ENCODE results near the gene STMN1. TPM values are rescaled to one million over a fixed set of nuclear protein-coding genes. Genes with fewer than 3 reads are reported as not detected.
A peak's percentile ranks its signal among the peaks of the same experiment; 100 is the strongest.

Gene STMN1
- total RNA-seq, 2 donors from 2014 or later = 79.1 to 149 TPM

DNA sequence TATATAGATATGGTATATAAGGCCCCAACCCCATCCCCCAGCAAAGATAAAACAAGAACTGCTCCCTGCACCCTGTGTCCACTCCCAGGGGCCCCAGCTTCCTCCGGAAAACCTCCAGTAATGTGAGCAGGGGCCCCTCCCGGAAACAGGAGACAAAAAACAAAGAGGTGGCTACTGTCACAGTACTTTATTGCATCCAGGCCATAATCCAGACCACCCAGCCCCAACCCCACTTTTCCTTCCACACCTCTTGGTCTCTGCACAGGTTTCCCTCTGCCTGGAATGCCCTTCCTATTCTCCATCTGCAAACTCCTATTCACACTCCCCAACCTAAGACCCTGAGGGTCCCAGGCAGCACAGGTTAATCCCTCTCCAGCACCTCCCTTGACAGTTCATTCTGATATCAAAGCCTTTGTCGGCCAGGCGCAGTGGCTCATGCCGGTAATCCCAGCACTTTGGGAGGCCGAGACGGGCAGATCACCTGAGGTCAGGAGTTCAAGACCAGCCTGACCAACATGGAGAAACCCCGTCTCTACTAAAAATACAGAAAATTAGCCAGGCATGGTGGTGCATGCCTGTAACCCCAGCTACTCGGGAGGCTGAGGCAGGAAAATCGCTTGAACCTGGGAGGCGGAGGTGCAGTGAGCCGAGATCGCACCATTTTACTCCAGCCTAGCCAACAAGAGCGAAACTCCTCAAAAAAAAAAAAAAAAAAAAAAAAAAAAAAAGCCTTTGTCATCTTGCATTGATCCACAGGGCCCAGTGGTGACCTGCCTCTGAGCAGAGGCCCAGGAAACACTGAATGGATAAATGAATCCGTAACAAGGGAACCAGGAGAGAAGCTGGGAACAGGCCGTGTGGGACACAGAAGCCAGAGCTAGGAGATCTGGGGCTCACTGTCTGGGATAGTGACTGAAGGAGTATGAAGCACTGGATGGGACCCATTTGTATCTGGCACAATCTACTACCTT is 44.6 kb downstream of the STMN1 start:
- DNase-seq = peak; percentile 58
- H3K27ac ChIP-seq = no peak overlapping the region
- TF ChIP-seq, protein P1, sequence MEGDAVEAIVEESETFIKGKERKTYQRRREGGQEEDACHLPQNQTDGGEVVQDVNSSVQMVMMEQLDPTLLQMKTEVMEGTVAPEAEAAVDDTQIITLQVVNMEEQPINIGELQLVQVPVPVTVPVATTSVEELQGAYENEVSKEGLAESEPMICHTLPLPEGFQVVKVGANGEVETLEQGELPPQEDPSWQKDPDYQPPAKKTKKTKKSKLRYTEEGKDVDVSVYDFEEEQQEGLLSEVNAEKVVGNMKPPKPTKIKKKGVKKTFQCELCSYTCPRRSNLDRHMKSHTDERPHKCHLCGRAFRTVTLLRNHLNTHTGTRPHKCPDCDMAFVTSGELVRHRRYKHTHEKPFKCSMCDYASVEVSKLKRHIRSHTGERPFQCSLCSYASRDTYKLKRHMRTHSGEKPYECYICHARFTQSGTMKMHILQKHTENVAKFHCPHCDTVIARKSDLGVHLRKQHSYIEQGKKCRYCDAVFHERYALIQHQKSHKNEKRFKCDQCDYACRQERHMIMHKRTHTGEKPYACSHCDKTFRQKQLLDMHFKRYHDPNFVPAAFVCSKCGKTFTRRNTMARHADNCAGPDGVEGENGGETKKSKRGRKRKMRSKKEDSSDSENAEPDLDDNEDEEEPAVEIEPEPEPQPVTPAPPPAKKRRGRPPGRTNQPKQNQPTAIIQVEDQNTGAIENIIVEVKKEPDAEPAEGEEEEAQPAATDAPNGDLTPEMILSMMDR (IDR thresholded peaks at IDR 0.05) = no peak
- H3K27me3 ChIP-seq = no peaks in the 10 kb centered on the region
- H3K9ac ChIP-seq (ENCODE audit: low read depth in 2 of 2, low read length in 2 of 2) = peak overlapping the region in 1 of 2 donors; percentile 19
- no peaks in the 10 kb centered on the region for H3K9me3 ChIP-seq
- no peak overlapping the region for H3K4me3 ChIP-seq
- peaks cover 9% of the 10 kb centered on the region for H3K4me1 ChIP-seq
- intact Hi-C loops (cut with DNase I) = no loop called here
- H3K36me3 ChIP-seq = no peaks in the 10 kb centered on the region

DNA sequence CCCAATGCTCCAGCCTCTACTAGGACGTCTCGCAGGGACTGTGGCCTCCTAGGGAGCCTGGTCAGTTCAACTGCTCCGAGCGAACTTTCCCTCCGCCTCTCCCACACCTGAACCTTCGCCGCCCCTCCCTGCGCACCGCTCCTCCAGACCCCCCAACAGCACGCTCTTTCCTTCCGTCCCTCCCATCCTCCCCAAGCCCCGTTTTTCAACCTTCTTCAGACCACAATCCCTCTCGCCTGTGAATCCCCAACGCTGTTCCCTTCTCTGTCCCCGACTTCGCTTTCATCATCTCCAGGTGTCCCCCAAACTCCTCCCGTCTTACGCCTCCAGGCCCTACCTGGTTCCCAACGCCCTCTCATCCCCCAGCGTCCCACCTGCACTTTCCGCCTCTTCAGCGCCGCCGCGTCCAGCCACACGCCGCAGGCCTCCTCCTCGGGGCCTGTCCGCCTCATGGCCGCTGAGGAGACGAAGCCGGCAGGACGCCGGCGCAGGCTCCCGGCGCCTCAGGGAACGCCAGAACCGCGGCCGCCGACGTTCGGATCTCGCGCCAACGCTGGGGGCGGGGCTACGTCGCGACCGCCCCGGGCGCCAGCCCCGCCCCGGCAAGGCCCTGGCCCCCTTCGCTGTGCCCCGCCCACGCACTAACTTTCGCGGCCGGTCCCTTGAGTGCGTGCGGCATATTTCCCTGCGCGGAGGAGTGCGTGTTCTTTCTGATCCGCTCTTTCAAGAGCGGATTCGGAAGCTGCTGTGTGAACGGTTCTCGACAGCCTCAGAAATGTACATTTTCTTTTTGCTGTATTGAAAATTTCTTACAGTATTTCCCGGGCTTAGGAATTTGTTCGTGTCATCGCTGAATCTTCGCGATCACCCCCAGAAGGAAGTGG is 47.1 kb downstream of the STMN1 start, which contains the start of gene AUNIP:
Gene AUNIP (minus strand): TSS at position 552 of the 884 bp plus-strand sequence. CDS start 100 bp downstream, at position 452.
- intact Hi-C loops (cut with DNase I) = no loop called here
- Histone ChIP-seq H3K4me1 (peaks cover 9% of the 10 kb centered on the region), H3K27ac (peak within 1 kb of the TSS; percentile 58), H3K9ac (ENCODE audit: low read depth in 2 of 2, low read length in 2 of 2) (peak within 1 kb of the TSS; percentile 61 to 86), H3K27me3 (no peaks in the 10 kb centered on the region), H3K36me3 (no peaks in the 10 kb centered on the region), H3K9me3 (no peaks in the 10 kb centered on the region), H3K4me3 (peak within 1 kb of the TSS; percentile 46)
- TF ChIP-seq, protein P1 (IDR thresholded peaks at IDR 0.05) = no peak
- peak; percentile 89 for DNase-seq

DNA sequence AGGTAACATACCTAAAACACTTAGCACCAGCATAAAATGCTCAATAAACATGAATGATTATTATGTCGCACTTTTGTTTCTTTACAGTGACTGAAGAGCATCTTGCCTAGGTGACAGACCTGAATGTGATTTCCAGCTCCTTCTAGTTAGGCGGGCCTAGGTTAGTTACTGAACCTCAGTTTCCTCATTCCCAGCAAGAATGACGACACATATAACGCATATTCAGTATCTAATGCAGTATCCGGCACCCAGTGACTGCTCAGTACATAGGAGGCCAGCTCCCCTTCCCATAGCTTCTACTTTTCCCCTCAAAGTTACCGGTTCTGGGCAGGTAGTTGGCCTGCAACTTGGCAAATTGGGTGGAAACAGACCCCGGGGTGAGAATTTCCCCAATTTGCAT is 47.7 kb downstream of the STMN1 start:
- intact Hi-C loops (cut with DNase I) = no loop called here
- H3K9ac ChIP-seq (ENCODE audit: low read depth in 2 of 2, low read length in 2 of 2) = peak overlapping the region in 1 of 2 donors; percentile 86
- no peaks in the 10 kb centered on the region for H3K27me3 ChIP-seq
- TF ChIP-seq, protein P1 (IDR thresholded peaks at IDR 0.05) = no peak
- peak overlapping the region; percentile 46 for H3K4me3 ChIP-seq
- peaks cover 9% of the 10 kb centered on the region for H3K4me1 ChIP-seq
- H3K9me3 ChIP-seq = no peaks in the 10 kb centered on the region
- H3K27ac ChIP-seq = no peak overlapping the region
- H3K36me3 ChIP-seq = no peaks in the 10 kb centered on the region
- DNase-seq = no peak

DNA sequence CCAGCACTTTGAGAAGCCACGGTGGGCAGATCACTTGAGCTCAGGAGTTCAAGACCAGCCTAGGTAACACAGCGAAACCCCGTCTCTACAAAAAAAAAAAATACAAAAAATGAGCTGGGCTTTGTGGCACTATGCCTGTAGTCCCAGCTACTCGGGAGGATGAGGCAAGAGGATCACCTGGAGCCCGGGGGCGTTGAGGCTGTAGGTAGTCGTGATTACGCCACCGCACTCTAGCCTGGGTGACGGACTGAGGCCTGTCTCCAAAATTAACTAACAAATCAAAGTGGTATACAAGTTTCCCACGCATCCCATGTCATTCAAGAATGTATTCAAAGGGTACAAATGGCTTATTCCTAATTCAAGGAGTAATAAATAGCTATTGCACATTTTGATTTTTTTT is 49.4 kb downstream of the STMN1 start:
- intact Hi-C loops (cut with DNase I) = no loop called here
- peaks cover 9% of the 10 kb centered on the region for H3K4me1 ChIP-seq
- H3K36me3 ChIP-seq = no peaks in the 10 kb centered on the region
- DNase-seq = no peak
- no peak overlapping the region for H3K9ac ChIP-seq (ENCODE audit: low read depth in 2 of 2, low read length in 2 of 2)
- H3K27ac ChIP-seq = no peak overlapping the region
- H3K9me3 ChIP-seq = no peaks in the 10 kb centered on the region
- H3K27me3 ChIP-seq = no peaks in the 10 kb centered on the region
- H3K4me3 ChIP-seq = no peak overlapping the region
- TF ChIP-seq, protein P1 (IDR thresholded peaks at IDR 0.05) = no peak

DNA sequence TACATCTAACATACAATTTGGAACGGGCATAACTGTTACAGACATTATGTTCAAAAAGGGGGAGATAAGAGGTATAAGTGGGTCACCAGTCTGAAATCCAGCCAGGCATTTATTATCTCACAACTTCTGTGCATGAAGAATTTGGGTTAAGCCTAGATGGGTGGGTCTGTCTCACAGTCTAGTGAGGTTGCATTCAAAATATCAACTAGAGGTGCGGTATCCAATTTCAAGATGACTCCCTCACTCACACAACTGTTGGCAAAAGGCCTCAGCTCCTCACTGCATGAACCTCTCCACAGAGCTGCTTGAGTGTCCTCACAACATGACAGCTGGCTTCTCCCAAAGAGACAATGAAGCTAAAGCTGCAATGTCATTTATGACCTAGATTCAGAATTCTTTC is 51.7 kb downstream of the STMN1 start:
- no peak overlapping the region for H3K9ac ChIP-seq (ENCODE audit: low read depth in 2 of 2, low read length in 2 of 2)
- H3K9me3 ChIP-seq = no peaks in the 10 kb centered on the region
- no peaks in the 10 kb centered on the region for H3K36me3 ChIP-seq
- no peaks in the 10 kb centered on the region for H3K27me3 ChIP-seq
- DNase-seq = no peak
- peaks cover 9% of the 10 kb centered on the region for H3K4me1 ChIP-seq
- TF ChIP-seq, protein P1 (IDR thresholded peaks at IDR 0.05) = no peak
- H3K4me3 ChIP-seq = no peak overlapping the region
- intact Hi-C loops (cut with DNase I) = no loop called here
- no peak overlapping the region for H3K27ac ChIP-seq
